ENCODE data around the gene FMR1. TPM values are rescaled to one million over a fixed set of nuclear protein-coding genes. Genes with fewer than 3 reads are reported as not detected.

Gene FMR1
- total RNA-seq, 1 experiment from 2014 or later: 44.6 TPM

DNA sequence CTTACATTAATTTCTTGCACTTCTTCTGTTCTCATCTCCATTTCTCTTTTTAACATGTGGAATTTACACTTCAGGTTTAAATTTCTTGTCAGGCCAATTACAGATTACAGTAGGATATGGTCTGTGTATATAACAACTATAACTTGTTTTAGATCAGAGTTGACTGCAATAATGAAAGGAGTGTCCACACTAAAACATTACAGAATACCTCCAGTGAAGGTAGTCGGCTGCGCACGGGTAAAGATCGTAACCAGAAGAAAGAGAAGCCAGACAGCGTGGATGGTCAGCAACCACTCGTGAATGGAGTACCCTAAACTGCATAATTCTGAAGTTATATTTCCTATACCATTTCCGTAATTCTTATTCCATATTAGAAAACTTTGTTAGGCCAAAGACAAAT, 36.8 kb downstream of the FMR1 start:
- DNase-seq: no peak
- Mint-ChIP-seq H3K4me1 (peaks cover 0 to 3% of the 10 kb centered on the region in 2 experiments; a peak in 2 of 4 replicates), H3K27me3 (ENCODE audit: low read depth) (no peaks in the 10 kb centered on the region), H3K27ac (no peak overlapping the region), H3K4me3 (no peak overlapping the region), H3K9me3 (peaks cover 47 to 54% of the 10 kb centered on the region in 2 experiments), H3K36me3 (ENCODE audit: insufficient read depth in 1 of 3, low read depth in 3 of 3) (peaks cover 6 to 46% (median 37%) of the 10 kb centered on the region in 3 experiments)
- H4K8ac ChIP-seq (replicated peaks; ENCODE audit: insufficient read length, low read depth, low read length): no peak overlapping the region
- no CpG with 5 or more reads among the region's 7 CpGs for WGBS (ENCODE audit: extremely low coverage, insufficient read length, low lambda C conversion rate)
- H3T11ph ChIP-seq (ENCODE audit: low read length): no peak overlapping the region
- no peak overlapping the region for H2AK5ac ChIP-seq (ENCODE audit: insufficient read length, low read length)
- H3K4ac ChIP-seq (ENCODE audit: low read depth, low read length): no peak overlapping the region
- H3K79me1 ChIP-seq (ENCODE audit: insufficient read depth, low read depth, low read length, poor library complexity, severe bottlenecking): no peaks in the 10 kb centered on the region
- TF ChIP-seq, protein P1, sequence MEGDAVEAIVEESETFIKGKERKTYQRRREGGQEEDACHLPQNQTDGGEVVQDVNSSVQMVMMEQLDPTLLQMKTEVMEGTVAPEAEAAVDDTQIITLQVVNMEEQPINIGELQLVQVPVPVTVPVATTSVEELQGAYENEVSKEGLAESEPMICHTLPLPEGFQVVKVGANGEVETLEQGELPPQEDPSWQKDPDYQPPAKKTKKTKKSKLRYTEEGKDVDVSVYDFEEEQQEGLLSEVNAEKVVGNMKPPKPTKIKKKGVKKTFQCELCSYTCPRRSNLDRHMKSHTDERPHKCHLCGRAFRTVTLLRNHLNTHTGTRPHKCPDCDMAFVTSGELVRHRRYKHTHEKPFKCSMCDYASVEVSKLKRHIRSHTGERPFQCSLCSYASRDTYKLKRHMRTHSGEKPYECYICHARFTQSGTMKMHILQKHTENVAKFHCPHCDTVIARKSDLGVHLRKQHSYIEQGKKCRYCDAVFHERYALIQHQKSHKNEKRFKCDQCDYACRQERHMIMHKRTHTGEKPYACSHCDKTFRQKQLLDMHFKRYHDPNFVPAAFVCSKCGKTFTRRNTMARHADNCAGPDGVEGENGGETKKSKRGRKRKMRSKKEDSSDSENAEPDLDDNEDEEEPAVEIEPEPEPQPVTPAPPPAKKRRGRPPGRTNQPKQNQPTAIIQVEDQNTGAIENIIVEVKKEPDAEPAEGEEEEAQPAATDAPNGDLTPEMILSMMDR (conservative IDR thresholded peaks at IDR 0.05): no peak
- no peak overlapping the region for H3K27ac ChIP-seq (ENCODE audit: insufficient read length, low read depth, low read length)
- no peak overlapping the region for H2BK5ac ChIP-seq (ENCODE audit: insufficient read length, low read length)
- no peak overlapping the region for H3K4me2 ChIP-seq (ENCODE audit: insufficient read depth, insufficient read length, low read length)
- no peak overlapping the region for H3K56ac ChIP-seq (ENCODE audit: insufficient read length, low read depth, low read length)
- H2AFZ ChIP-seq (ENCODE audit: low read length): no peak overlapping the region
- H2BK15ac ChIP-seq (ENCODE audit: low read depth, low read length): no peak overlapping the region
- H2BK120ac ChIP-seq (ENCODE audit: low read depth, low read length, poor library complexity, severe bottlenecking): no peak overlapping the region
- H3K9me3 ChIP-seq (ENCODE audit: control insufficient read depth, low read depth, low read length): peaks cover under 1% of the 10 kb centered on the region
- no peak overlapping the region for H2BK20ac ChIP-seq (ENCODE audit: low read depth, low read length, poor library complexity, severe bottlenecking)
- no peak overlapping the region for H3K14ac ChIP-seq (ENCODE audit: insufficient read depth, low read length)
- H4K91ac ChIP-seq (ENCODE audit: insufficient read length, low read depth, low read length): no peak overlapping the region
- no peak overlapping the region for H3K18ac ChIP-seq (ENCODE audit: insufficient read length, low read depth, low read length)
- no peak overlapping the region for H4K5ac ChIP-seq (ENCODE audit: insufficient read length, low read depth, low read length)
- no peak overlapping the region for H2BK12ac ChIP-seq (ENCODE audit: insufficient read length, low read depth, low read length)
- no peak overlapping the region for H3K23ac ChIP-seq (ENCODE audit: insufficient read length, low read depth, low read length)
- H3K27me3 ChIP-seq (ENCODE audit: insufficient read depth, low read length): no peaks in the 10 kb centered on the region
- H3K4me1 ChIP-seq (ENCODE audit: insufficient read depth, low read length): no peaks in the 10 kb centered on the region
- no peaks in the 10 kb centered on the region for H4K20me1 ChIP-seq (ENCODE audit: control insufficient read depth, insufficient read depth, insufficient read length)
- H3K79me2 ChIP-seq (ENCODE audit: insufficient read depth, low read length): no peaks in the 10 kb centered on the region
- no peaks in the 10 kb centered on the region for H3K23me2 ChIP-seq (ENCODE audit: insufficient read length, low read depth, low read length, poor library complexity, severe bottlenecking)
- H3K9ac ChIP-seq (ENCODE audit: extremely low read depth, insufficient read length, low read length): no peak overlapping the region
